K562 (cell line): Measurements from ENCODE around the gene RAB6A. TPM values are rescaled to one million over a fixed set of nuclear protein-coding genes. Genes with fewer than 3 reads are reported as not detected.
A peak's percentile ranks its signal among the peaks of the same experiment; 100 is the strongest.

Experiments used
- ARNT ChIP-seq, 2 experiments: fragments of 450-650 bp; IDR thresholded peaks; 2 replicates each; pipeline ENCODE4 v1.6.1; 2016; ENCODE audit warnings: mild to moderate bottlenecking in 1 of 2
- CC2D1A ChIP-seq: fragments of 450-650 bp; IDR thresholded peaks from 2 replicates; pipeline ENCODE4 v1.6.1; 2017; ENCODE audit warnings: mild to moderate bottlenecking
- EGR1 ChIP-seq: fragments of 450-650 bp; conservative IDR thresholded peaks from 2 replicates; pipeline ENCODE4 v1.6.1; 2017; ENCODE audit warnings: mild to moderate bottlenecking
- GATA2 ChIP-seq: sonication (generic); formaldehyde crosslinking; IDR thresholded peaks from 2 replicates; pipeline ENCODE4 v1.4.0; 2020; ENCODE audit warnings: mild to moderate bottlenecking, missing genetic modification reagents
- HMG20B ChIP-seq: fragments of 250-450 bp; sonication (Bioruptor Pico); IDR thresholded peaks from 2 replicates; pipeline ENCODE4 v1.5.0; 2021; ENCODE audit warnings: mild to moderate bottlenecking
- HOXB6 ChIP-seq: fragments of 250-450 bp; sonication (Bioruptor Pico); IDR thresholded peaks from 2 replicates; pipeline ENCODE4 v1.5.1; 2022; ENCODE audit warnings: mild to moderate bottlenecking, borderline replicate concordance
- IFI16 ChIP-seq: fragments of 250-450 bp; sonication (Bioruptor Pico); IDR thresholded peaks from 2 replicates; pipeline ENCODE4 v2.1.2; 2022; ENCODE audit warnings: mild to moderate bottlenecking, inconsistent platforms
- LARP7 ChIP-seq: fragments of 450-650 bp; IDR thresholded peaks from 2 replicates; pipeline ENCODE4 v1.6.1; 2016
- SMAD2 ChIP-seq: fragments of 150-350 bp; IDR thresholded peaks from 2 replicates; pipeline ENCODE4 v1.6.1; 2014; ENCODE audit warnings: low read depth, mild to moderate bottlenecking, low read length
- SMC3 ChIP-seq: conservative IDR thresholded peaks from 2 replicates; pipeline ENCODE4 v1.6.1; 2011; ENCODE audit warnings: low read depth, low read length, improper control_type of control experiment; ENCODE audit not compliant: insufficient read depth
- TFAP4 ChIP-seq: sonication (generic); formaldehyde crosslinking; IDR thresholded peaks from 2 replicates; pipeline ENCODE4 v1.8.0; 2022; ENCODE audit warnings: missing genetic modification reagents, mild to moderate bottlenecking, moderate library complexity, borderline replicate concordance
- ZNF175 ChIP-seq: fragments of 200-800 bp; sonication (Bioruptor generic); IDR thresholded peaks from 2 replicates; pipeline ENCODE4 v1.6.1; 2016; ENCODE audit warnings: low read depth, mild to moderate bottlenecking, missing genetic modification characterization, missing compliant biosample characterization
- ZNF76 ChIP-seq: fragments of 250-450 bp; sonication (Bioruptor Pico); IDR thresholded peaks from 2 replicates; pipeline ENCODE4 v1.4.0; 2020; ENCODE audit warnings: mild to moderate bottlenecking, moderate library complexity, borderline replicate concordance
- polyA plus RNA-seq, 8 experiments: library from polyadenylated mRNA; depleted of rRNA in 4 of 8; stranded (reverse) in 5 of 8; unstranded in 3 of 8; fragments of >200 nt; fragmentation: Nextera tagmentation in 2 of 8; fragmentation: Illumina TruSeq in 1 of 8; extraction: Ambion mirVana in 2 of 8; extraction: Trizol in 1 of 8; gene quantifications; 2 replicates each; pipeline versions ENCODE4 v1.2.1 to v1.2.3, GENCODE V29; 2011 to 2014; ENCODE audit warnings: inconsistent platforms in 1 of 8, missing spikeins in 1 of 8
- total RNA-seq, 7 experiments: library from RNA; depleted of rRNA in 6 of 7; stranded (reverse); fragments of >200 nt in 6 of 7; fragmentation: Illumina TruSeq in 2 of 7; extraction: Trizol in 2 of 7; gene quantifications; 2 replicates each; pipeline versions ENCODE4 v1.2.1 to v1.2.3, GENCODE V29; 2011 to 2021; ENCODE audit warnings: low replicate concordance in 1 of 7
- TF ChIP-seq, protein P1 (sequence below): fragments of 450-650 bp; IDR thresholded peaks from 2 replicates; pipeline ENCODE4 v1.6.1; 2016; ENCODE audit warnings: borderline replicate concordance

Gene RAB6A
- total and polyA plus RNA-seq, 9 of the 15 experiments (the other 6 are each of a cell fraction or from before 2014, with no cell fraction given) = 14.0 to 95.3 (median 45.4) TPM

DNA sequence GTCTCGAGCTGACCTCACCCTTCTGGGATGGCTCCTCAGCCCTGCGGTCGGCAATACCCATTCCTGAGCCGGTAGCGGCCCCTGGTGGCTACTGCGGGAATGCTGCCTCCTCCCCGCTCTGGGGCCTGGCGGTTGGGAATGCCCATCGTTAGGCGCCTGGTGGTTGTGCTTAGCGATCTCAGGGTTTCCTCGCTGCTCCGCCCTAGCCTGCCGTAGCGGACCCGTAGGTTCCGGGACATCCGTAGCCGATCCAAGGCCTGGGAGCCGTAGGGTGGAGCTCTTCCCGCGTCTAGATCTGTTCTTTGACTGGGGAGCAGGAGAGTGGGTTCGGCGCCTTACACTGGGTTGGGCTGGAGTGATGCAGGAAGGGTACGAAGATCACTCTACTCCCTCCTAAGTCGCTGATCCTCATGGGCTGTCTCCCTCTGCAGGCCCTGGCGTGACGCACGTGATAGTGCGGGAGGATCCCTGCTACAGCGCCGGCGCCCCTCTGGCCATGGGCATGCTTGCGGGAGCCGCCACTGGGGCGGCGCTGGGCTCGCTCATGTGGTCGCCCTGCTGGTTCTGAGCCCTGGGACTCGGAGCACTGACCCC, 99.7 kb downstream of the RAB6A start (continued):
- TF ChIP-seq HOXB6 (CRISPR knock-in tag) (no peak), ARNT (IDR thresholded peaks at IDR 0.05) (no peak), EGR1 (no peak), SMC3 (peak; percentile 97), GATA2 (CRISPR knock-in tag) (no peak), HMG20B (CRISPR knock-in tag) (no peak), LARP7 (no peak), SMAD2 (no peak), IFI16 (CRISPR knock-in tag) (no peak), ZNF76 (CRISPR knock-in tag) (no peak), TFAP4 (peak; percentile 56; the same call in 1 of the 2 replicates), ZNF175 (CRISPR knock-in tag) (no peak), CC2D1A (peak; percentile 83)
- TF ChIP-seq, protein P1, sequence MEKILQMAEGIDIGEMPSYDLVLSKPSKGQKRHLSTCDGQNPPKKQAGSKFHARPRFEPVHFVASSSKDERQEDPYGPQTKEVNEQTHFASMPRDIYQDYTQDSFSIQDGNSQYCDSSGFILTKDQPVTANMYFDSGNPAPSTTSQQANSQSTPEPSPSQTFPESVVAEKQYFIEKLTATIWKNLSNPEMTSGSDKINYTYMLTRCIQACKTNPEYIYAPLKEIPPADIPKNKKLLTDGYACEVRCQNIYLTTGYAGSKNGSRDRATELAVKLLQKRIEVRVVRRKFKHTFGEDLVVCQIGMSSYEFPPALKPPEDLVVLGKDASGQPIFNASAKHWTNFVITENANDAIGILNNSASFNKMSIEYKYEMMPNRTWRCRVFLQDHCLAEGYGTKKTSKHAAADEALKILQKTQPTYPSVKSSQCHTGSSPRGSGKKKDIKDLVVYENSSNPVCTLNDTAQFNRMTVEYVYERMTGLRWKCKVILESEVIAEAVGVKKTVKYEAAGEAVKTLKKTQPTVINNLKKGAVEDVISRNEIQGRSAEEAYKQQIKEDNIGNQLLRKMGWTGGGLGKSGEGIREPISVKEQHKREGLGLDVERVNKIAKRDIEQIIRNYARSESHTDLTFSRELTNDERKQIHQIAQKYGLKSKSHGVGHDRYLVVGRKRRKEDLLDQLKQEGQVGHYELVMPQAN = no peak
